ENCODE measurements around the gene NEIL1. TPM values are rescaled to one million over a fixed set of nuclear protein-coding genes. Genes with fewer than 3 reads are reported as not detected.

Gene NEIL1
- total RNA-seq, 1 experiment from 2014 or later, result 24.8 TPM

GRCh38 chr15:75397494-75397893 is 50.7 kb downstream of the NEIL1 start:
- POLR2A ChIA-PET, result no interaction called here

More at GRCh38 chr15:75397494-75397893, 50.7 kb downstream of the NEIL1 start:
- ATAC-seq (no peak), DNase-seq (ENCODE audit: low spot score) (no peak)
- H3K27ac Mint-ChIP-seq, result no peak overlapping the region; the same call in 1 of the 2 replicates
- CTCF ChIA-PET, result interaction anchor here (0.5 kb wide), 1 partner anchor 10 kb away, joined by 6 read pairs; no protein-coding TSS in a partner anchor
- no peaks in the 10 kb centered on the region for H3K9me3 Mint-ChIP-seq
- TF ChIP-seq ZSCAN18 (CRISPR knock-in tag; IDR thresholded peaks at IDR 0.05), result no peak
- no peak for TF ChIP-seq RELA (CRISPR knock-in tag; IDR thresholded peaks at IDR 0.05; ENCODE audit: borderline replicate concordance)
- no peak for TF ChIP-seq EMX1 (CRISPR knock-in tag; IDR thresholded peaks at IDR 0.05)
- TF ChIP-seq TP53 (CRISPR knock-in tag; IDR thresholded peaks at IDR 0.05), result no peak
- TF ChIP-seq ZBTB21 (CRISPR knock-in tag; IDR thresholded peaks at IDR 0.05; ENCODE audit: borderline replicate concordance), result no peak
- no peak for TF ChIP-seq CTCF (IDR thresholded peaks at IDR 0.05)
- TF ChIP-seq, protein P1, sequence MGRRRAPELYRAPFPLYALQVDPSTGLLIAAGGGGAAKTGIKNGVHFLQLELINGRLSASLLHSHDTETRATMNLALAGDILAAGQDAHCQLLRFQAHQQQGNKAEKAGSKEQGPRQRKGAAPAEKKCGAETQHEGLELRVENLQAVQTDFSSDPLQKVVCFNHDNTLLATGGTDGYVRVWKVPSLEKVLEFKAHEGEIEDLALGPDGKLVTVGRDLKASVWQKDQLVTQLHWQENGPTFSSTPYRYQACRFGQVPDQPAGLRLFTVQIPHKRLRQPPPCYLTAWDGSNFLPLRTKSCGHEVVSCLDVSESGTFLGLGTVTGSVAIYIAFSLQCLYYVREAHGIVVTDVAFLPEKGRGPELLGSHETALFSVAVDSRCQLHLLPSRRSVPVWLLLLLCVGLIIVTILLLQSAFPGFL (CRISPR knock-in tag; IDR thresholded peaks at IDR 0.05; ENCODE audit: borderline replicate concordance), result no peak
- TF ChIP-seq, protein P2, sequence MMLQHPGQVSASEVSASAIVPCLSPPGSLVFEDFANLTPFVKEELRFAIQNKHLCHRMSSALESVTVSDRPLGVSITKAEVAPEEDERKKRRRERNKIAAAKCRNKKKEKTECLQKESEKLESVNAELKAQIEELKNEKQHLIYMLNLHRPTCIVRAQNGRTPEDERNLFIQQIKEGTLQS (CRISPR knock-in tag; conservative IDR thresholded peaks at IDR 0.05), result no peak
- no peak for TF ChIP-seq CDX4 (CRISPR knock-in tag; IDR thresholded peaks at IDR 0.05; ENCODE audit: borderline replicate concordance)
- TF ChIP-seq ZNF232 (CRISPR knock-in tag; IDR thresholded peaks at IDR 0.05), result no peak
- TF ChIP-seq ETV6 (CRISPR knock-in tag; IDR thresholded peaks at IDR 0.05), result no peak
- no peak for TF ChIP-seq ZNF425 (CRISPR knock-in tag; conservative IDR thresholded peaks at IDR 0.05)
- no peak for TF ChIP-seq SMAD4 (CRISPR knock-in tag; IDR thresholded peaks at IDR 0.05)
- TF ChIP-seq ZMAT4 (CRISPR knock-in tag; IDR thresholded peaks at IDR 0.05), result no peak
- no peak for TF ChIP-seq KAT7 (CRISPR knock-in tag; IDR thresholded peaks at IDR 0.05; ENCODE audit: borderline replicate concordance)
- TF ChIP-seq, protein P3, sequence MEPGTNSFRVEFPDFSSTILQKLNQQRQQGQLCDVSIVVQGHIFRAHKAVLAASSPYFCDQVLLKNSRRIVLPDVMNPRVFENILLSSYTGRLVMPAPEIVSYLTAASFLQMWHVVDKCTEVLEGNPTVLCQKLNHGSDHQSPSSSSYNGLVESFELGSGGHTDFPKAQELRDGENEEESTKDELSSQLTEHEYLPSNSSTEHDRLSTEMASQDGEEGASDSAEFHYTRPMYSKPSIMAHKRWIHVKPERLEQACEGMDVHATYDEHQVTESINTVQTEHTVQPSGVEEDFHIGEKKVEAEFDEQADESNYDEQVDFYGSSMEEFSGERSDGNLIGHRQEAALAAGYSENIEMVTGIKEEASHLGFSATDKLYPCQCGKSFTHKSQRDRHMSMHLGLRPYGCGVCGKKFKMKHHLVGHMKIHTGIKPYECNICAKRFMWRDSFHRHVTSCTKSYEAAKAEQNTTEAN (CRISPR knock-in tag; IDR thresholded peaks at IDR 0.05), result no peak
- TF ChIP-seq, protein P4, sequence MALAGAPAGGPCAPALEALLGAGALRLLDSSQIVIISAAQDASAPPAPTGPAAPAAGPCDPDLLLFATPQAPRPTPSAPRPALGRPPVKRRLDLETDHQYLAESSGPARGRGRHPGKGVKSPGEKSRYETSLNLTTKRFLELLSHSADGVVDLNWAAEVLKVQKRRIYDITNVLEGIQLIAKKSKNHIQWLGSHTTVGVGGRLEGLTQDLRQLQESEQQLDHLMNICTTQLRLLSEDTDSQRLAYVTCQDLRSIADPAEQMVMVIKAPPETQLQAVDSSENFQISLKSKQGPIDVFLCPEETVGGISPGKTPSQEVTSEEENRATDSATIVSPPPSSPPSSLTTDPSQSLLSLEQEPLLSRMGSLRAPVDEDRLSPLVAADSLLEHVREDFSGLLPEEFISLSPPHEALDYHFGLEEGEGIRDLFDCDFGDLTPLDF (CRISPR knock-in tag; IDR thresholded peaks at IDR 0.05), result no peak
- TF ChIP-seq HMGA2 (CRISPR knock-in tag; IDR thresholded peaks at IDR 0.05), result no peak
- no peak overlapping the region for H3K4me3 Mint-ChIP-seq
- no peaks in the 10 kb centered on the region for H3K27me3 Mint-ChIP-seq (ENCODE audit: low read depth)
- H3K4me1 Mint-ChIP-seq, result no peaks in the 10 kb centered on the region
- H3K36me3 Mint-ChIP-seq, result peaks cover 72% of the 10 kb centered on the region
